Mucosa of descending colon (tissue), 3 donors: ENCODE measurements around the gene TIMM8A. TPM values are rescaled to one million over a fixed set of nuclear protein-coding genes. Genes with fewer than 3 reads are reported as not detected.

Experiments used
- ATAC-seq: fragments of 200-7000 bp; cut with Tn5 transposase; one replicate; pipeline ENCODE4 v1.9.1; 2020; ENCODE audit warnings: mild to moderate bottlenecking, moderate library complexity
- DNase-seq, 3 donors: peaks; one replicate each; pipeline ENCODE4 v3.0.0-alpha.2; 2020
- H3K36me3 ChIP-seq: fragments of 200-600 bp; one replicate; pipeline ENCODE4 v1.8.0; 2021; ENCODE audit warnings: low read depth, mild to moderate bottlenecking
- H3K4me1 ChIP-seq: fragments of 200-600 bp; one replicate; pipeline ENCODE4 v1.8.0; 2021; ENCODE audit warnings: low read depth, mild to moderate bottlenecking
- H3K4me3 ChIP-seq: fragments of 200-600 bp; one replicate; pipeline ENCODE4 v1.8.0; 2021; ENCODE audit warnings: mild to moderate bottlenecking
- H3K9me3 ChIP-seq: fragments of 200-600 bp; one replicate; pipeline ENCODE4 v1.8.0; 2021; ENCODE audit warnings: mild to moderate bottlenecking
- CTCF ChIP-seq: fragments of 200-600 bp; IDR thresholded peaks from one replicate; pipeline ENCODE4 v1.8.0; 2022; ENCODE audit warnings: antibody characterized with exemption, mild to moderate bottlenecking
- intact Hi-C, 2 donors: fragments of 100-400 bp; cut with DNase I in 1 of 2; cut with micrococcal nuclease in 1 of 2; formaldehyde crosslinking; loops; one replicate each; pipeline versions ENCODE4 v1.11.0 to v1.11.1; 2022; cut with DNase I, micrococcal nuclease
- total RNA-seq, 3 donors: library from RNA; stranded (reverse); fragmentation: NEBNext Ultra II Directional in 2 of 3; extraction: Animal tissue kit (Norgen Biotek cat#: 25700) in 2 of 3; gene quantifications; one replicate each; pipeline versions ENCODE4 v1.2.1 to v1.2.4, GENCODE V29; 2021 to 2023
- donor health status: DM: no; HTN: no; CAD: no; lungs with moderate emphysema.
- donor health status: DM: no; HTN: no; CAD: no.
- donor health status: DM: no; HTN: yes; CAD: no.

TIMM8A gene
- total RNA-seq, 3 donors from 2014 or later, result 13.6 to 17.7 (median 13.9) TPM

GRCh38 chrX:101303790-101304189, 44.8 kb downstream of the TIMM8A start:
- Histone ChIP-seq H3K4me1 (no peaks in the 10 kb centered on the region), H3K36me3 (no peaks in the 10 kb centered on the region), H3K4me3 (no peak overlapping the region), H3K9me3 (no peaks in the 10 kb centered on the region)
- no peak for ATAC-seq
- intact Hi-C loops, result no loop called here
- DNase-seq, result no peak
- TF ChIP-seq CTCF, result no peak

Other genes with a start within 250 kb of the TIMM8A start
- gene DRP2, start 129.0 kb downstream of the TIMM8A start, total RNA-seq, result 1 to 10 TPM in 1 of 3 donors, under 1 TPM in 2; 0.23 to 6.0 (median 0.70) TPM
- gene TAF7L, start 57.4 kb downstream of the TIMM8A start, total RNA-seq, result under 1 TPM in 2 of 3 donors, not detected in 1; 0.29 to 0.41 TPM
- gene BTK, start 37.4 kb upstream of the TIMM8A start, total RNA-seq, result 1 to 10 TPM; 1.8 to 5.6 (median 5.0) TPM
- 100 to 1,000 TPM; 125 to 181 (median 167) TPM for gene RPL36A, start 42.3 kb upstream of the TIMM8A start, total RNA-seq
- 10 to 100 TPM; 17.7 to 26.9 (median 21.1) TPM for gene GLA, start 59.2 kb upstream of the TIMM8A start, total RNA-seq
- gene HNRNPH2, start 59.5 kb upstream of the TIMM8A start, total RNA-seq, result 10 to 100 TPM; 43.6 to 65.0 (median 60.7) TPM
- gene ARMCX4, start 136.7 kb upstream of the TIMM8A start, total RNA-seq, result 10 to 100 TPM in 2 of 3 donors, 1 to 10 TPM in 1; 7.9 to 22.0 (median 15.7) TPM
- gene ARMCX1, start 201.8 kb upstream of the TIMM8A start, total RNA-seq, result 10 to 100 TPM in 1 of 3 donors, 1 to 10 TPM in 2; 4.6 to 44.0 (median 5.7) TPM